HEK293 (cell line): ENCODE measurements around the gene SOHLH2.

Experiments used
- CTCF ChIA-PET: fragments of 350-600 bp; formaldehyde crosslinking; extraction: SDS; loops from one replicate; lab custom pipeline; 2021; ENCODE audit warnings: antibody characterized with exemption; lab: Yijun Ruan, JAX
- POLR2A ChIA-PET: fragments of 300-600 bp; formaldehyde crosslinking; extraction: SDS; loops from one replicate; lab custom pipeline; 2020; ENCODE audit warnings: antibody characterized with exemption, inconsistent platforms; lab: Yijun Ruan, JAX
- H3K27ac ChIP-seq: fragments of 200-500 bp; sonication (Bioruptor generic); 2 replicates; pipeline ENCODE4 v1.5.1; 2014; ENCODE audit warnings: low read depth, low read length, control low read depth, inconsistent platforms; ENCODE audit errors: extremely low read depth
- H3K36me3 ChIP-seq, 2 experiments: fragments of 200-500 bp in 1 of 2; sonication (Bioruptor generic) in 1 of 2; 1 replicate in 1 of 2; 2 replicates in 1 of 2; pipeline ENCODE4 v1.5.1; 2014 to 2017; ENCODE audit warnings: inconsistent platforms in 2 of 2, low read length in 2 of 2; ENCODE audit not compliant: control insufficient read depth in 2 of 2, insufficient read depth in 1 of 2
- H3K4me1 ChIP-seq: fragments of 200-500 bp; sonication (Bioruptor generic); 2 replicates; pipeline ENCODE4 v1.5.1; 2014; ENCODE audit warnings: mild to moderate bottlenecking, low read length, inconsistent platforms; ENCODE audit not compliant: control insufficient read depth, insufficient read depth
- H3K4me3 ChIP-seq: 2 replicates; pipeline ENCODE4 v1.5.1; 2011; ENCODE audit warnings: low read depth, mild to moderate bottlenecking, control low read depth, low read length, moderate library complexity
- H3K9me3 ChIP-seq: fragments of 200-500 bp; sonication (Bioruptor generic); 2 replicates; pipeline ENCODE4 v1.5.1; 2014; ENCODE audit warnings: low read depth, low read length, inconsistent platforms; ENCODE audit not compliant: control insufficient read depth, insufficient read depth
- GLIS2 ChIP-seq: fragments of 450-650 bp; formaldehyde crosslinking; IDR thresholded peaks from 2 replicates; pipeline ENCODE4 v1.5.1; 2016; ENCODE audit warnings: missing biosample characterization, missing genetic modification characterization
- HOXD13 ChIP-seq: sonication (generic); formaldehyde crosslinking; IDR thresholded peaks from 2 replicates; pipeline ENCODE4 v1.8.0; 2022; ENCODE audit warnings: missing genetic modification reagents, borderline replicate concordance
- IKZF3 ChIP-seq: fragments of 450-650 bp; IDR thresholded peaks from 2 replicates; pipeline ENCODE4 v1.5.0; 2018; ENCODE audit warnings: missing biosample characterization, mild to moderate bottlenecking, missing genetic modification characterization, moderate library complexity
- OSR2 ChIP-seq: fragments of 450-650 bp; formaldehyde crosslinking; IDR thresholded peaks from 2 replicates; pipeline ENCODE4 v1.5.1; 2016; ENCODE audit warnings: missing biosample characterization, missing genetic modification characterization
- OVOL3 ChIP-seq: fragments of 450-650 bp; formaldehyde crosslinking; IDR thresholded peaks from 2 replicates; pipeline ENCODE4 v1.5.1; 2016; ENCODE audit warnings: missing biosample characterization, missing genetic modification characterization
- SCRT2 ChIP-seq: fragments of 450-650 bp; formaldehyde crosslinking; IDR thresholded peaks from 2 replicates; pipeline ENCODE4 v1.5.1; 2016; ENCODE audit warnings: missing biosample characterization, missing genetic modification characterization
- SP3 ChIP-seq: fragments of 450-650 bp; formaldehyde crosslinking; IDR thresholded peaks from 2 replicates; pipeline ENCODE4 v1.5.1; 2016; ENCODE audit warnings: missing biosample characterization, missing genetic modification characterization
- TCF7L2 ChIP-seq: IDR thresholded peaks from 2 replicates; pipeline ENCODE4 v1.6.1; 2011; ENCODE audit warnings: low read depth, mild to moderate bottlenecking, inconsistent platforms, low read length, moderate library complexity, borderline replicate concordance
- ZBTB7A ChIP-seq: fragments of 450-650 bp; formaldehyde crosslinking; IDR thresholded peaks from 2 replicates; pipeline ENCODE4 v1.5.1; 2016; ENCODE audit warnings: low read depth, missing biosample characterization, missing genetic modification characterization
- ZFHX2 ChIP-seq: fragments of 450-650 bp; formaldehyde crosslinking; conservative IDR thresholded peaks from 2 replicates; pipeline ENCODE4 v1.5.1; 2016; ENCODE audit warnings: missing biosample characterization, missing genetic modification characterization
- ZNF16 ChIP-seq: fragments of 450-650 bp; formaldehyde crosslinking; IDR thresholded peaks from 2 replicates; pipeline ENCODE4 v1.5.1; 2016; ENCODE audit warnings: low read depth, missing biosample characterization, missing genetic modification characterization
- ZNF175 ChIP-seq: fragments of 450-650 bp; formaldehyde crosslinking; IDR thresholded peaks from 2 replicates; pipeline ENCODE4 v1.5.1; 2016; ENCODE audit warnings: missing biosample characterization, missing genetic modification characterization
- ZNF19 ChIP-seq: fragments of 450-650 bp; formaldehyde crosslinking; IDR thresholded peaks from 2 replicates; pipeline ENCODE4; 2016; ENCODE audit warnings: missing biosample characterization, missing genetic modification characterization, low read depth
- ZNF2 ChIP-seq: fragments of 450-650 bp; formaldehyde crosslinking; IDR thresholded peaks from 2 replicates; pipeline ENCODE4 v1.5.1; 2016; ENCODE audit warnings: missing biosample characterization, missing genetic modification characterization
- ZNF214 ChIP-seq: fragments of 450-650 bp; formaldehyde crosslinking; IDR thresholded peaks from 2 replicates; pipeline ENCODE4 v1.5.1; 2017; ENCODE audit warnings: missing biosample characterization, mild to moderate bottlenecking, missing genetic modification characterization, borderline replicate concordance
- ZNF221 ChIP-seq: fragments of 450-650 bp; formaldehyde crosslinking; IDR thresholded peaks from 2 replicates; pipeline ENCODE4 v1.5.1; 2017; ENCODE audit warnings: missing biosample characterization, missing genetic modification characterization, borderline replicate concordance
- ZNF514 ChIP-seq: fragments of 450-650 bp; formaldehyde crosslinking; IDR thresholded peaks from 2 replicates; pipeline ENCODE4 v1.5.1; 2016; ENCODE audit warnings: missing biosample characterization, missing genetic modification characterization
- ZNF560 ChIP-seq: fragments of 450-650 bp; formaldehyde crosslinking; IDR thresholded peaks from 2 replicates; pipeline ENCODE4 v1.5.1; 2017; ENCODE audit warnings: missing biosample characterization, missing genetic modification characterization, borderline replicate concordance
- ZNF785 ChIP-seq: fragments of 450-650 bp; formaldehyde crosslinking; IDR thresholded peaks from 2 replicates; pipeline ENCODE4 v1.5.1; 2016; ENCODE audit warnings: missing biosample characterization, missing genetic modification characterization
- ZNF791 ChIP-seq: fragments of 450-650 bp; formaldehyde crosslinking; IDR thresholded peaks from 2 replicates; pipeline ENCODE4 v1.5.1; 2016; ENCODE audit warnings: missing biosample characterization, missing genetic modification characterization
- TF ChIP-seq, protein P1 (sequence below): fragments of 450-650 bp; formaldehyde crosslinking; IDR thresholded peaks from 2 replicates; pipeline ENCODE4 v1.5.1; 2016; ENCODE audit warnings: missing biosample characterization, missing genetic modification characterization
- TF ChIP-seq, protein P2 (sequence below): fragments of 450-650 bp; formaldehyde crosslinking; IDR thresholded peaks from 2 replicates; pipeline ENCODE4 v1.5.1; 2017; ENCODE audit warnings: missing biosample characterization, missing genetic modification characterization
- TF ChIP-seq, protein P3 (sequence below): fragments of 450-650 bp; formaldehyde crosslinking; IDR thresholded peaks from 2 replicates; pipeline ENCODE4 v1.5.1; 2016; ENCODE audit warnings: missing biosample characterization, missing genetic modification characterization
- TF ChIP-seq, protein P4 (sequence below): fragments of 450-650 bp; formaldehyde crosslinking; IDR thresholded peaks from 2 replicates; pipeline ENCODE4 v1.5.1; 2017; ENCODE audit warnings: missing biosample characterization, missing genetic modification characterization

Gene SOHLH2

DNA sequence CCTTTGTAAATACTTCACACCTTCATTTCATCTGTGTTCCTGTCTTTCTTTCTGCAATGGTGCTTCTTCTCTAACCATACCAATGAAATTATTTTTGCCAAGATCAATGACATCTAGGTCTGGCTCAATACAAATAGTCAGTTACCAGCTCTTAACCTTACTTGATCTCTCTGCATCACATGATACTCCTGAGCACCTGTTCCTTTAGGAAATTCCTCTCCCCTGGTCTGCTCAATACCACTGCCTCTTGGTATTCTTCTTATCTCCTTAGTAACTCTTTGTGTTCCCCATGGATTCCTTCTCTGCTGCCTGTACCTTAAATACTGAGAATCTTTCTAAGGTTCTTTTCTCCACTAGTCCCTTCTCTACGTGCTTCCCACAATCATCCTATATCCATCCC, 25.9 kb downstream of the SOHLH2 start (continued):
- TF ChIP-seq ZNF16 (tag by site-specific recombination) (no peak), HOXD13 (CRISPR knock-in tag) (no peak)

DNA sequence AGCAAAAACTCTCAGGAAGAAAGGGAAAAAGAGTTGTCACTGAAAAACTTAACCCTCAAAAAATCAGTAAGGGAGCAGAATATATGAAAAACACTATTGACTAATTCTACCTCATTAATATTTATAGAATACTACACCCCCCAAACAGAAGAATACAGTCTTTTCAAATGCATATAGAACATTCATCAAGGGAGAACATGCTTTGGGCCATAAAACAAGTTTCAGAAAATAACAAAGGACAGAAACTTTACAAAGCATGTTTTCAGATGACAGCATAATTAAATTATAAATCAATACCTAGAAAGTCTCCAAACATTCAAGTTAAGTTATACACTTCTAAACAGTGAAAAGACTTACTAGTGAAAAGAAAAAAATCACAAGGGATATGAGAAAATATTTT, 30.5 kb downstream of the SOHLH2 start:
- CTCF ChIA-PET, result no interaction called here
- H3K27ac ChIP-seq, result no peak overlapping the region
- no peaks in the 10 kb centered on the region for H3K4me1 ChIP-seq
- POLR2A ChIA-PET, result no interaction called here
- TF ChIP-seq SCRT2 (tag by site-specific recombination), result no peak
- no peak for TF ChIP-seq ZBTB7A (tag by site-specific recombination)
- TF ChIP-seq OVOL3 (tag by site-specific recombination), result no peak
- TF ChIP-seq, protein P1, sequence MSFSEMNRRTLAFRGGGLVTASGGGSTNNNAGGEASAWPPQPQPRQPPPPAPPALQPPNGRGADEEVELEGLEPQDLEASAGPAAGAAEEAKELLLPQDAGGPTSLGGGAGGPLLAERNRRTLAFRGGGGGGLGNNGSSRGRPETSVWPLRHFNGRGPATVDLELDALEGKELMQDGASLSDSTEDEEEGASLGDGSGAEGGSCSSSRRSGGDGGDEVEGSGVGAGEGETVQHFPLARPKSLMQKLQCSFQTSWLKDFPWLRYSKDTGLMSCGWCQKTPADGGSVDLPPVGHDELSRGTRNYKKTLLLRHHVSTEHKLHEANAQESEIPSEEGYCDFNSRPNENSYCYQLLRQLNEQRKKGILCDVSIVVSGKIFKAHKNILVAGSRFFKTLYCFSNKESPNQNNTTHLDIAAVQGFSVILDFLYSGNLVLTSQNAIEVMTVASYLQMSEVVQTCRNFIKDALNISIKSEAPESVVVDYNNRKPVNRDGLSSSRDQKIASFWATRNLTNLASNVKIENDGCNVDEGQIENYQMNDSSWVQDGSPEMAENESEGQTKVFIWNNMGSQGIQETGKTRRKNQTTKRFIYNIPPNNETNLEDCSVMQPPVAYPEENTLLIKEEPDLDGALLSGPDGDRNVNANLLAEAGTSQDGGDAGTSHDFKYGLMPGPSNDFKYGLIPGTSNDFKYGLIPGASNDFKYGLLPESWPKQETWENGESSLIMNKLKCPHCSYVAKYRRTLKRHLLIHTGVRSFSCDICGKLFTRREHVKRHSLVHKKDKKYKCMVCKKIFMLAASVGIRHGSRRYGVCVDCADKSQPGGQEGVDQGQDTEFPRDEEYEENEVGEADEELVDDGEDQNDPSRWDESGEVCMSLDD, result no peak
- no peak for TF ChIP-seq ZNF785 (tag by site-specific recombination)
- TF ChIP-seq ZNF791 (tag by site-specific recombination), result no peak
- TF ChIP-seq ZNF19 (tag by site-specific recombination), result no peak
- TF ChIP-seq SP3 (tag by site-specific recombination), result no peak
- TF ChIP-seq ZNF560 (tag by site-specific recombination), result no peak
- TF ChIP-seq ZFHX2 (tag by site-specific recombination), result no peak
- no peaks in the 10 kb centered on the region for H3K36me3 ChIP-seq
- no peaks in the 10 kb centered on the region for H3K9me3 ChIP-seq
- H3K4me3 ChIP-seq, result no peak overlapping the region

DNA sequence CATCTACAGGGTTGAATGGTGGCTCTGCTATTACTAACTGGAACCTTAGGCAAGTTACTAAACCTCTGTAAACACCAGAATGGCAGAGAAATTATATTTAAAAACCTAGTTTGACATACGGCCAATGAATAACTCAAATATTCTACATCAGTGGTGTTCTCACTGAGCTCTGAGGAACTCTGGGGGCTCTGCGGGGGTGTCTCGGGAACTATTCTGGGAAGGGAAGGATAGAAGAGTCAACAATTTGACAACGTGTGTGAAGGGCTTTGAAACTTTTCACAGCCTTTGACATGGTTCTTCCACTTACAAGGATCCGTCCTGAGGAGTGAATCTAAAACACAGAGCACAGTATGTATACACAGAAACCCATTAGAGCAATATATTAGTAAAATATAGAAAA, 38.7 kb downstream of the SOHLH2 start:
- Histone ChIP-seq H3K4me1 (no peaks in the 10 kb centered on the region), H3K36me3 (no peaks in the 10 kb centered on the region), H3K4me3 (no peak overlapping the region), H3K27ac (no peak overlapping the region), H3K9me3 (no peaks in the 10 kb centered on the region)
- TF ChIP-seq OSR2 (tag by site-specific recombination), result no peak
- ChIA-PET CTCF (no interaction called here), POLR2A (no interaction called here)

DNA sequence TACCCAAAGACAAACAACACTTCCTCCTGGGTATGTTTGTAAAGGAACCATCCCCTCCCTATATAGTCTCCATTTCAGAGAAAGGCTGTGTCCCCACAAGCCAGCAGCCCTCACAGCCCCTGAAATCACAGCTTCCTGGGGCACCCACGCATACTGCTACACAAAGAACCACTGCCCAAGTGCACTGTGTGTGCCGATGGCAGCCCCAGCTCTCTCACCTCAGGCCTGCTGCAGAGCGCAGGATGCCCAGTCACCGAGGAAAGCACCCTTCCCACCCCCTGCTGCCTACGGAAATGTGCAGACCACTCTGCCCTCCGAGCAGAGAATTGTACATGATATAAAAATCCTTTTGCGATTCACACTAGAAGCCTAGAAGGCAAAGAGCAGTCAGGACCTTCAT, 39.4 kb downstream of the SOHLH2 start:
- ChIA-PET POLR2A (no interaction called here), CTCF (interaction anchor here (0.7 kb wide), 1 partner anchor 14 kb away, joined by 3 read pairs; no protein-coding TSS in a partner anchor)
- H3K36me3 ChIP-seq, result no peaks in the 10 kb centered on the region
- H3K4me1 ChIP-seq, result no peaks in the 10 kb centered on the region
- no peaks in the 10 kb centered on the region for H3K9me3 ChIP-seq
- no peak overlapping the region for H3K27ac ChIP-seq
- H3K4me3 ChIP-seq, result no peak overlapping the region
- TF ChIP-seq, protein P2, sequence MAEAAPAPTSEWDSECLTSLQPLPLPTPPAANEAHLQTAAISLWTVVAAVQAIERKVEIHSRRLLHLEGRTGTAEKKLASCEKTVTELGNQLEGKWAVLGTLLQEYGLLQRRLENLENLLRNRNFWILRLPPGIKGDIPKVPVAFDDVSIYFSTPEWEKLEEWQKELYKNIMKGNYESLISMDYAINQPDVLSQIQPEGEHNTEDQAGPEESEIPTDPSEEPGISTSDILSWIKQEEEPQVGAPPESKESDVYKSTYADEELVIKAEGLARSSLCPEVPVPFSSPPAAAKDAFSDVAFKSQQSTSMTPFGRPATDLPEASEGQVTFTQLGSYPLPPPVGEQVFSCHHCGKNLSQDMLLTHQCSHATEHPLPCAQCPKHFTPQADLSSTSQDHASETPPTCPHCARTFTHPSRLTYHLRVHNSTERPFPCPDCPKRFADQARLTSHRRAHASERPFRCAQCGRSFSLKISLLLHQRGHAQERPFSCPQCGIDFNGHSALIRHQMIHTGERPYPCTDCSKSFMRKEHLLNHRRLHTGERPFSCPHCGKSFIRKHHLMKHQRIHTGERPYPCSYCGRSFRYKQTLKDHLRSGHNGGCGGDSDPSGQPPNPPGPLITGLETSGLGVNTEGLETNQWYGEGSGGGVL (tag by site-specific recombination), result no peak
- TF ChIP-seq TCF7L2, result no peak
- TF ChIP-seq ZNF214 (tag by site-specific recombination), result no peak
- no peak for TF ChIP-seq ZNF175 (tag by site-specific recombination)
- TF ChIP-seq GLIS2, result no peak
- TF ChIP-seq ZNF2 (tag by site-specific recombination), result no peak
- no peak for TF ChIP-seq ZNF221 (tag by site-specific recombination)
- TF ChIP-seq IKZF3, result no peak
- TF ChIP-seq, protein P3, sequence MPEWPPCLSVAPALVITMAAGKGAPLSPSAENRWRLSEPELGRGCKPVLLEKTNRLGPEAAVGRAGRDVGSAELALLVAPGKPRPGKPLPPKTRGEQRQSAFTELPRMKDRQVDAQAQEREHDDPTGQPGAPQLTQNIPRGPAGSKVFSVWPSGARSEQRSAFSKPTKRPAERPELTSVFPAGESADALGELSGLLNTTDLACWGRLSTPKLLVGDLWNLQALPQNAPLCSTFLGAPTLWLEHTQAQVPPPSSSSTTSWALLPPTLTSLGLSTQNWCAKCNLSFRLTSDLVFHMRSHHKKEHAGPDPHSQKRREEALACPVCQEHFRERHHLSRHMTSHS (tag by site-specific recombination), result no peak
- no peak for TF ChIP-seq ZNF514 (tag by site-specific recombination)
- TF ChIP-seq, protein P4, sequence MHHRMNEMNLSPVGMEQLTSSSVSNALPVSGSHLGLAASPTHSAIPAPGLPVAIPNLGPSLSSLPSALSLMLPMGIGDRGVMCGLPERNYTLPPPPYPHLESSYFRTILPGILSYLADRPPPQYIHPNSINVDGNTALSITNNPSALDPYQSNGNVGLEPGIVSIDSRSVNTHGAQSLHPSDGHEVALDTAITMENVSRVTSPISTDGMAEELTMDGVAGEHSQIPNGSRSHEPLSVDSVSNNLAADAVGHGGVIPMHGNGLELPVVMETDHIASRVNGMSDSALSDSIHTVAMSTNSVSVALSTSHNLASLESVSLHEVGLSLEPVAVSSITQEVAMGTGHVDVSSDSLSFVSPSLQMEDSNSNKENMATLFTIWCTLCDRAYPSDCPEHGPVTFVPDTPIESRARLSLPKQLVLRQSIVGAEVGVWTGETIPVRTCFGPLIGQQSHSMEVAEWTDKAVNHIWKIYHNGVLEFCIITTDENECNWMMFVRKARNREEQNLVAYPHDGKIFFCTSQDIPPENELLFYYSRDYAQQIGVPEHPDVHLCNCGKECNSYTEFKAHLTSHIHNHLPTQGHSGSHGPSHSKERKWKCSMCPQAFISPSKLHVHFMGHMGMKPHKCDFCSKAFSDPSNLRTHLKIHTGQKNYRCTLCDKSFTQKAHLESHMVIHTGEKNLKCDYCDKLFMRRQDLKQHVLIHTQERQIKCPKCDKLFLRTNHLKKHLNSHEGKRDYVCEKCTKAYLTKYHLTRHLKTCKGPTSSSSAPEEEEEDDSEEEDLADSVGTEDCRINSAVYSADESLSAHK (tag by site-specific recombination), result no peak
- no peak for TF ChIP-seq ZFHX2 (tag by site-specific recombination)
